Measurements from ENCODE around the gene MPZL3. TPM values are rescaled to one million over a fixed set of nuclear protein-coding genes. Genes with fewer than 3 reads are reported as not detected.

The MPZL3 gene
- total RNA-seq, 1 donor from 2014 or later = 1.6 TPM

DNA sequence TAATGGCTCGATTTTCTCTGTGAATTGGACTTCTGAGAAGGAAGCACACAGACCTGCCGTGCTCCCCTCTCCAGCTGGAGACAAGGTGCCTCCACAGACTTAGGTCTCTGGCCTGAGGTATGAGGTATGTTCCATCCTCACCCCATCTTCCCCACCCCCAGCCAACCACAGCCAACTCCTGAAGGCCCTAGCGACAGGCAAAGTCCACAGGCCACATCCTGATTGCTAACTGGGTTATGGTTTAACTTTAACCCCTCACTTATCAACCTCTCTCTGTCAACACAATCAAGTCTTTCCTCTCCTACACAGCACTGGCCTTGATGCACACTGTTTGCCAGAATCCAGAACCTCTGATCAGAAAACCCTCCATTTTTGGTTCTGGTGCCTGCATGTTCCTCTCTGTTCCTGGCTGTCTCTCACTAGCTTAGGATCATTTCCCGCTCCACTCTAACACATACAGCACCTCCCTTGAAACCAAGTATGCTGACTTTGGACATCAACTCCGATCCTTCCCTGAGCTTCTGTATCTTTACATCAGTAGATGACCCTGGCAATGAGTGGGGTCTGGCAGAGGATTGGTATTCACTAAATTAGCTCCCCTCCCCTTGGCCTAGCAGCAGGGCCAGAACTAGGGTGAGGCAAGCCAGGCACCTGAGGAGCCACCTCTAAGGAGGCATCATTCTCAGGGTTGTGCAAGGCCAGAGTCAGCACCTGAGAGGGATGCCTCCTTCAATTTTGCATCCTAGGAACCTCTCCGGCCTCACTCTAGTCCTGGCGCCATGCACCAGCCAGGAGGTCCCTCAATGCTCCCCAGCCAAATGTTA lies 49.4 kb downstream of the MPZL3 start:
- H3K36me3 Mint-ChIP-seq (ENCODE audit: low read depth) = no peaks in the 10 kb centered on the region
- H3K4me3 Mint-ChIP-seq (ENCODE audit: unreplicated experiment) = no peak overlapping the region
- H3K27me3 Mint-ChIP-seq (ENCODE audit: low read depth) = peaks cover 20% of the 10 kb centered on the region
- TF ChIP-seq, protein P1, sequence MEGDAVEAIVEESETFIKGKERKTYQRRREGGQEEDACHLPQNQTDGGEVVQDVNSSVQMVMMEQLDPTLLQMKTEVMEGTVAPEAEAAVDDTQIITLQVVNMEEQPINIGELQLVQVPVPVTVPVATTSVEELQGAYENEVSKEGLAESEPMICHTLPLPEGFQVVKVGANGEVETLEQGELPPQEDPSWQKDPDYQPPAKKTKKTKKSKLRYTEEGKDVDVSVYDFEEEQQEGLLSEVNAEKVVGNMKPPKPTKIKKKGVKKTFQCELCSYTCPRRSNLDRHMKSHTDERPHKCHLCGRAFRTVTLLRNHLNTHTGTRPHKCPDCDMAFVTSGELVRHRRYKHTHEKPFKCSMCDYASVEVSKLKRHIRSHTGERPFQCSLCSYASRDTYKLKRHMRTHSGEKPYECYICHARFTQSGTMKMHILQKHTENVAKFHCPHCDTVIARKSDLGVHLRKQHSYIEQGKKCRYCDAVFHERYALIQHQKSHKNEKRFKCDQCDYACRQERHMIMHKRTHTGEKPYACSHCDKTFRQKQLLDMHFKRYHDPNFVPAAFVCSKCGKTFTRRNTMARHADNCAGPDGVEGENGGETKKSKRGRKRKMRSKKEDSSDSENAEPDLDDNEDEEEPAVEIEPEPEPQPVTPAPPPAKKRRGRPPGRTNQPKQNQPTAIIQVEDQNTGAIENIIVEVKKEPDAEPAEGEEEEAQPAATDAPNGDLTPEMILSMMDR (IDR thresholded peaks at IDR 0.05) = no peak
- H3K27ac Mint-ChIP-seq (ENCODE audit: unreplicated experiment) = no peak overlapping the region
- no peaks in the 10 kb centered on the region for H3K9me3 Mint-ChIP-seq (ENCODE audit: low read depth)
- DNase-seq (ENCODE audit: low spot score) = no peak
- H3K4me1 Mint-ChIP-seq (ENCODE audit: low read depth) = peaks cover 3% of the 10 kb centered on the region

DNA sequence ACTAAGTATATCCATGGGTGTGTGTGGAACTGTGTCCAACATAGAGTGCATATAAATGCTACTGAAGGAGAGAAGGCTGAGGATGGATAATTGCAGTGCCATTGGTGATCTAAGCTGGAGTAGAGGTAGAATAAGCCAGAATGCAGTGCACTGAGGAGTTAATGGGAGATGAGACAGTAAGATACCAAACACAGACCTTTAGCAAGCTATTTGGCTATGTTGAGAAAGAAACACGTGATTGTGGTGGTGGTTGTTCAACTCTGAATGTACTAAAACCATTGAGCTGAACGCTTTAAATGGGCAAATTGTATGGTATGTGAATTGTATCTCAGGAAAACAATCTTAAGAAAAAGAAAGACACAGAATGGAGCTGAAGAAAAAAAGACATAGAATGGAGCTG lies 50.2 kb downstream of the MPZL3 start:
- no peak overlapping the region for H3K4me3 Mint-ChIP-seq (ENCODE audit: unreplicated experiment)
- peaks cover 3% of the 10 kb centered on the region for H3K4me1 Mint-ChIP-seq (ENCODE audit: low read depth)
- no peaks in the 10 kb centered on the region for H3K36me3 Mint-ChIP-seq (ENCODE audit: low read depth)
- DNase-seq (ENCODE audit: low spot score) = no peak
- H3K27me3 Mint-ChIP-seq (ENCODE audit: low read depth) = peaks cover 17% of the 10 kb centered on the region
- H3K27ac Mint-ChIP-seq (ENCODE audit: unreplicated experiment) = no peak overlapping the region
- TF ChIP-seq, protein P1 (IDR thresholded peaks at IDR 0.05) = no peak
- no peaks in the 10 kb centered on the region for H3K9me3 Mint-ChIP-seq (ENCODE audit: low read depth)

DNA sequence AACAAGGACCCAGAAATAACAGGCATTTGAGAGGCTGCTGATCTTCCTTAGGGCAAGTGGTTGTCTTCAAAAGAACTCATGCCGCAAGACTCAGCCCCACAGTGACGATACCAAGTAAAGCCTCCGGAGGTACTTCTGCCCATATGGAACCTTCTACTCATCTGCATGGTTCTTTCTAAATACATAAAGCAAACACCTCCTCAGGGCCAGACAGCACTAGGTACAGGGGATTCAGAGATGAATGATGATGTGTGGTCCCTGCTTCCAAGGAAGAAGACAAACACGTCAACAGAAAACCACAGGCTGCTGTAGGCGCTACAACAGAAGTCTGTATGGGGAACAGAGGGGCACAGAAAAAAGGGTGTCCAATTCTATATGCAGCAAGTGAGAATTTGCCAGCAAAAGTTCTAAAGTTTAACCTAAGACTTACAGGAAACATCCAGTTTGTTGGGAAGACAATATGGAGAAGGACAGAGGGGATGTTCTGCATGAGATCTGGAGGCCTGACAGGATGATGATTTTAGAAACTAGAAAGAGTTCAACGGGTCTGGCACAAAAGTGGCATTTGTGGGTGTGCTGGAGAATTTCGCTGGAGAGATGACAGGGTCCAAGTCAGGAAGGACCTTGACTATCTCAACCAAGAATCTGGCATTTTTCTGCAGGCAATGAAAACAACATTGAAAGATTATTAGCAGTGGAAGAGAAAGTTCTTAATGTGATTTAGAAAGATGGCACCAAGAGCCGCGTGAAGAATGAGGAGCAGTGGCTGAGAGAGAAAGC lies 51.1 kb downstream of the MPZL3 start:
- no peaks in the 10 kb centered on the region for H3K9me3 Mint-ChIP-seq (ENCODE audit: low read depth)
- H3K27ac Mint-ChIP-seq (ENCODE audit: unreplicated experiment) = no peak overlapping the region
- peaks cover 3% of the 10 kb centered on the region for H3K4me1 Mint-ChIP-seq (ENCODE audit: low read depth)
- H3K4me3 Mint-ChIP-seq (ENCODE audit: unreplicated experiment) = no peak overlapping the region
- H3K36me3 Mint-ChIP-seq (ENCODE audit: low read depth) = no peaks in the 10 kb centered on the region
- H3K27me3 Mint-ChIP-seq (ENCODE audit: low read depth) = peaks cover 10% of the 10 kb centered on the region
- TF ChIP-seq, protein P1 (IDR thresholded peaks at IDR 0.05) = no peak
- DNase-seq (ENCODE audit: low spot score) = no peak

DNA sequence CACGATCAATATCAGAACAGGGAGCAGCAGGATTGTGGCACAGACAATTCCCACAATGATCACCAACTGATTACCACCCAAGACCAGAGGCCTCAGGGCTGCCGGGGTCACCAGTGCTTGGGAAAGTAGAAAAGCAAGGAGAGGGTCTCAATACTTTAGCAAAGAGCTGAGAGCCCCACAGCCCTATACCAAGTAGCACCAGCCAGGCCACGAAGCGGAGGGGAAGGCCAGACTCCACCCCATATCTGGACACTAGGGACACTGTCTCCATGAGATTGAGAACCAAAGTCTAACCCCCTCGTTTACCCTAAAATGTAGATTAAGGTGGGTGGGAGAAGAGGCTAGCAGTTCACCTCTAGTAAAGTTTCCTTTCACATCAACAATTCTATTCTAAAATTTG lies 51.7 kb downstream of the MPZL3 start:
- no peak for DNase-seq (ENCODE audit: low spot score)
- TF ChIP-seq, protein P1 (IDR thresholded peaks at IDR 0.05) = no peak
- Mint-ChIP-seq H3K36me3 (ENCODE audit: low read depth) (no peaks in the 10 kb centered on the region), H3K4me1 (ENCODE audit: low read depth) (peaks cover 4% of the 10 kb centered on the region), H3K4me3 (ENCODE audit: unreplicated experiment) (no peak overlapping the region), H3K27me3 (ENCODE audit: low read depth) (peaks cover 5% of the 10 kb centered on the region), H3K27ac (ENCODE audit: unreplicated experiment) (no peak overlapping the region), H3K9me3 (ENCODE audit: low read depth) (no peaks in the 10 kb centered on the region)

DNA sequence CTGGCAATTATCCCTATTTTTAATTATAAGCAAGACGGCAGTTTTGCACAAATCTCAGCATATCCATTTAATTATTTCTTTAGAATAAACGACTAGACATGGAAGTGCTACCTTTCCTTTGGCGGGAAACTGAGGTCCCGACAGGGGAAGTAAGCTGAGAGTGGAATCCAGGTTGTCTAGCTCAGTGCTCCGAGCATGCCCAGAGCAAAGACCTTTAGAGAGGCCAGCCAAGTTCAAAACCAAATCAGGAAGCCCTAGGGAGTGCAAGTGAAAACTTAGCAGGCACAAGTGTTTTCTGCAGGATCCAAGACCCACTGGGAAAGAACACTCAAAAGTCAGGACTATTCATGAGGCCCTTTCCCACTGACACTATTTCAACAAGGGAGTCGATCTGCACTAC lies 53.0 kb downstream of the MPZL3 start:
- peaks cover 3% of the 10 kb centered on the region for H3K27me3 Mint-ChIP-seq (ENCODE audit: low read depth)
- H3K4me1 Mint-ChIP-seq (ENCODE audit: low read depth) = peaks cover 15% of the 10 kb centered on the region
- no peak overlapping the region for H3K4me3 Mint-ChIP-seq (ENCODE audit: unreplicated experiment)
- H3K9me3 Mint-ChIP-seq (ENCODE audit: low read depth) = no peaks in the 10 kb centered on the region
- H3K27ac Mint-ChIP-seq (ENCODE audit: unreplicated experiment) = no peak overlapping the region
- H3K36me3 Mint-ChIP-seq (ENCODE audit: low read depth) = no peaks in the 10 kb centered on the region
- no peak for DNase-seq (ENCODE audit: low spot score)
- TF ChIP-seq, protein P1 (IDR thresholded peaks at IDR 0.05) = no peak
